ENCODE data around the gene PRIM1.
A peak's percentile ranks its signal among the peaks of the same experiment; 100 is the strongest.
"Not testable (repeated sequence)": the region's sequence is repeated elsewhere in the genome, so short reads cannot be mapped to it uniquely, and the experiment has no call there.

Gene PRIM1

GRCh38 chr12:56760460-56760859, 8.3 kb upstream of the PRIM1 start:
- DNase-seq (ENCODE audit: low spot score): no peak

- no peak for DNase-seq (ENCODE audit: low spot score)
These were observed 7.3 kb upstream of the PRIM1 start for GRCh38 chr12:56759263-56759908.

- no peak for DNase-seq (ENCODE audit: low spot score)
These were observed 6.7 kb upstream of the PRIM1 start for GRCh38 chr12:56758728-56759262.

GRCh38 chr12:56757971-56758370, 5.8 kb upstream of the PRIM1 start:
- not testable (repeated sequence) for DNase-seq (ENCODE audit: low spot score)

GRCh38 chr12:56753566-56753965, 1.4 kb upstream of the PRIM1 start:
- DNase-seq (ENCODE audit: low spot score): no peak

- DNase-seq (ENCODE audit: low spot score): not testable (repeated sequence)
These were observed 1.5 kb downstream of the PRIM1 start for GRCh38 chr12:56750596-56750995.

- DNase-seq (ENCODE audit: low spot score): no peak
These were observed 2.3 kb downstream of the PRIM1 start for GRCh38 chr12:56749853-56750252.

GRCh38 chr12:56749359-56749758, 2.8 kb downstream of the PRIM1 start:
- DNase-seq (ENCODE audit: low spot score): no peak

- no peak for DNase-seq (ENCODE audit: low spot score)
These were observed 23.8 kb downstream of the PRIM1 start for GRCh38 chr12:56728139-56728861.

- DNase-seq (ENCODE audit: low spot score): not testable (repeated sequence)
These were observed 25.9 kb downstream of the PRIM1 start for GRCh38 chr12:56726196-56726675.

GRCh38 chr12:56725723-56726102, 26.4 kb downstream of the PRIM1 start:
- DNase-seq (ENCODE audit: low spot score): no peak

- peak; percentile 99 for DNase-seq (ENCODE audit: low spot score)
These were observed 27.0 kb downstream of the PRIM1 start, which contains the start of gene NACA for GRCh38 chr12:56724972-56725722. Gene NACA, minus strand, starts transcription at chr12:56725299. Its CDS starts 778 bp downstream, at chr12:56724521.

GRCh38 chr12:56724701-56724971, 27.5 kb downstream of the PRIM1 start:
- DNase-seq (ENCODE audit: low spot score): peak; percentile 16

- DNase-seq (ENCODE audit: low spot score): peak; percentile 22
These were observed 28.0 kb downstream of the PRIM1 start for GRCh38 chr12:56723889-56724700.

GRCh38 chr12:56723352-56723751, 28.8 kb downstream of the PRIM1 start:
- no peak for DNase-seq (ENCODE audit: low spot score)

GRCh38 chr12:56722832-56723231, 29.3 kb downstream of the PRIM1 start:
- DNase-seq (ENCODE audit: low spot score): no peak

GRCh38 chr12:56721721-56722120, 30.4 kb downstream of the PRIM1 start:
- no peak for DNase-seq (ENCODE audit: low spot score)

- no peak for DNase-seq (ENCODE audit: low spot score)
These were observed 30.9 kb downstream of the PRIM1 start for GRCh38 chr12:56721216-56721615.

GRCh38 chr12:56720731-56721151, 31.4 kb downstream of the PRIM1 start:
- no peak for DNase-seq (ENCODE audit: low spot score)

GRCh38 chr12:56719056-56719455, 33.1 kb downstream of the PRIM1 start:
- no peak for DNase-seq (ENCODE audit: low spot score)

- DNase-seq (ENCODE audit: low spot score): no peak
These were observed 33.5 kb downstream of the PRIM1 start for GRCh38 chr12:56718636-56719035.

- DNase-seq (ENCODE audit: low spot score): no peak
These were observed 34.0 kb downstream of the PRIM1 start for GRCh38 chr12:56718149-56718548.
